WTC11 (cell line): ENCODE measurements around the gene CCBE1.

ENCODE experiments used
- CTCF ChIP-seq: fragments of 200-600 bp; IDR thresholded peaks from 2 replicates; pipeline ENCODE4 v1.8.0; 2022; ENCODE audit warnings: antibody characterized with exemption
- E2F1 ChIP-seq: sonication (generic); formaldehyde crosslinking; IDR thresholded peaks from 2 replicates; pipeline ENCODE4 v1.8.0; 2022; ENCODE audit warnings: mild to moderate bottlenecking, missing genetic modification reagents
- GABPB1 ChIP-seq: sonication (generic); formaldehyde crosslinking; IDR thresholded peaks from 2 replicates; pipeline ENCODE4 v1.8.1; 2023; ENCODE audit warnings: mild to moderate bottlenecking, missing genetic modification reagents
- JUN ChIP-seq: sonication (generic); formaldehyde crosslinking; IDR thresholded peaks from 2 replicates; pipeline ENCODE4 v1.8.0; 2023; ENCODE audit warnings: mild to moderate bottlenecking, missing genetic modification reagents
- MAX ChIP-seq: sonication (generic); formaldehyde crosslinking; IDR thresholded peaks from 2 replicates; pipeline ENCODE4 v1.8.0; 2022; ENCODE audit warnings: mild to moderate bottlenecking, missing genetic modification reagents
- NFE2L1 ChIP-seq: sonication (generic); formaldehyde crosslinking; IDR thresholded peaks from 2 replicates; pipeline ENCODE4 v1.8.1; 2023; ENCODE audit warnings: missing genetic modification reagents

- TF ChIP-seq JUN (no peak), NFE2L1 (CRISPR knock-in tag) (no peak), E2F1 (no peak), MAX (no peak), CTCF (no peak), GABPB1 (no peak)
Observed at GRCh38 chr18:59563176-59563785, 133.9 kb downstream of the CCBE1 start.
